CD4-positive, alpha-beta T cell treated with Interleukin-6 for 4 hours (primary cell): Measurements from ENCODE around the gene STARD8.
"Not testable (repeated sequence)": the region's sequence is repeated elsewhere in the genome, so short reads cannot be mapped to it uniquely, and the experiment has no call there.

Experiments used
- DNase-seq: peaks from one replicate; pipeline ENCODE4 v3.0.0-alpha.2; 2020; ENCODE audit warnings: mixed read lengths

Gene STARD8, protein sequence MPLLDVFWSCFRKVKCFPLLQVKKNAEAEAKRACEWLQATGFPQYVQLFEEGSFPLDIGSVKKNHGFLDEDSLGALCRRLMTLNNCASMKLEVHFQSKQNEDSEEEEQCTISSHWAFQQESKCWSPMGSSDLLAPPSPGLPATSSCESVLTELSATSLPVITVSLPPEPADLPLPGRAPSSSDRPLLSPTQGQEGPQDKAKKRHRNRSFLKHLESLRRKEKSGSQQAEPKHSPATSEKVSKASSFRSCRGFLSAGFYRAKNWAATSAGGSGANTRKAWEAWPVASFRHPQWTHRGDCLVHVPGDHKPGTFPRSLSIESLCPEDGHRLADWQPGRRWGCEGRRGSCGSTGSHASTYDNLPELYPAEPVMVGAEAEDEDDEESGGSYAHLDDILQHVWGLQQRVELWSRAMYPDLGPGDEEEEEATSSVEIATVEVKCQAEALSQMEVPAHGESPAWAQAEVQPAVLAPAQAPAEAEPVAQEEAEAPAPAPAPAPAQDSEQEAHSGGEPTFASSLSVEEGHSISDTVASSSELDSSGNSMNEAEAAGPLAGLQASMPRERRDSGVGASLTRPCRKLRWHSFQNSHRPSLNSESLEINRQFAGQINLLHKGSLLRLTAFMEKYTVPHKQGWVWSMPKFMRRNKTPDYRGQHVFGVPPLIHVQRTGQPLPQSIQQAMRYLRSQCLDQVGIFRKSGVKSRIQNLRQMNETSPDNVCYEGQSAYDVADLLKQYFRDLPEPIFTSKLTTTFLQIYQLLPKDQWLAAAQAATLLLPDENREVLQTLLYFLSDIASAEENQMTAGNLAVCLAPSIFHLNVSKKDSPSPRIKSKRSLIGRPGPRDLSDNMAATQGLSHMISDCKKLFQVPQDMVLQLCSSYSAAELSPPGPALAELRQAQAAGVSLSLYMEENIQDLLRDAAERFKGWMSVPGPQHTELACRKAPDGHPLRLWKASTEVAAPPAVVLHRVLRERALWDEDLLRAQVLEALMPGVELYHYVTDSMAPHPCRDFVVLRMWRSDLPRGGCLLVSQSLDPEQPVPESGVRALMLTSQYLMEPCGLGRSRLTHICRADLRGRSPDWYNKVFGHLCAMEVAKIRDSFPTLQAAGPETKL

DNA sequence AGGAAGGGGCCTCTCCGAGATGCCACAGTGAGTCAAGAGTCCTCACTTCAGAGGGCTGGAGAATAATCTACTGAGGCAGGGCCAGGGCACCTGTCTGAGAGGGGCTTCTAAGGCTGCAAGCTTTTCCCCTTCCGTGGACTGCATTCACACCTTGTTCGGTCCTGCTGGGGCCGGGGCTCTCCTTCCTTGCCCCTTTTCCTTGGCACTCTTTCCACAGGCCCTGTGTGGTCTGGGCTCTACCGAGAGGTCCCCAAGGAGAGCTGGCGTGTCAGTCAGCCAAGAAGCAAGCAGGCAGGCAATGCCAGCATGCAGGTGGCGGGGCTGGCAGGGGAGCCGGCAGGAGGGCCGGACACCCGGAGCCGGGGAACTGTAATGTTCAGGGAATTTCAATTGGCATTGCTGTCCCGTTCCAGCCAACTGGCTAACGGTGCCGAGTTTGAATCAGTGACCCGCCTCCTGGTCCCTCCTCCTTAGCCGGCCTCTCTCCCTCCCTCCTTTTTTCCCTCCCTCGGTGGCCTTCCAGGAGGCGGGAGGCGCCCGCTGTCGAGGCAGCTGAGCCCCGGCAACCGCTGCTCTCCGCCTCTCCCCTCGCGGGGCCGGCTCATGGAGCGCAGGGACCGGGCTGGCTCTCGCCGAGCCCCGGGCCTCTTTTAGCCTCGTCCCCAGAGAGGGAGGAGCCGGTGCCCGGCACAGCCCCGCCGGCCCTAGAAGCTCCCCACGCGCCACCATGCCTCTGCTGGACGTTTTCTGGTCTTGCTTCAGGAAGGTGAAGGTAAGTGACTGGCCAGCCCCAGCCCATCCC, at the start of gene STARD8:
TSS of gene STARD8 (plus strand) at position 511 of the 802 bp plus-strand sequence. CDS start at position 728, 217 bp downstream.
- no peak for DNase-seq

DNA sequence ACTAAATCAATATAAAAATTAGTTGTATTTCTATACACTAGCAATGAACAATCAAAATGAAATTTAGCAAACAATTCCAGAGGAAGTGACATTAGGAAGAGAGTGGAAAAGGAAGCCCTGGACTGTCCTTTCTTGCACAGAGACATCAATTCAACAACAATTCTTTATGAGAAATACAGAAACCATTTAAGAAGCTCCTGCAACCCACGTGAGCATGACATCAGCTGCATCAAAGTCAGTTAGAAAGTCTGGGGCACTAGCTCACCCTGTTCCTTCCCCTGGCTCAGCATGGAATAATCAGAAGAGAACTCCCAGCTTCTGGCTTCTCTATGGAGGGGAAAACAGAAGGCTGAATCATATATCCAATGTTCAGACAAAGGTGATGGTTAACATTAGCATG, 48.6 kb upstream of the STARD8 start:
- no peak for DNase-seq

DNA sequence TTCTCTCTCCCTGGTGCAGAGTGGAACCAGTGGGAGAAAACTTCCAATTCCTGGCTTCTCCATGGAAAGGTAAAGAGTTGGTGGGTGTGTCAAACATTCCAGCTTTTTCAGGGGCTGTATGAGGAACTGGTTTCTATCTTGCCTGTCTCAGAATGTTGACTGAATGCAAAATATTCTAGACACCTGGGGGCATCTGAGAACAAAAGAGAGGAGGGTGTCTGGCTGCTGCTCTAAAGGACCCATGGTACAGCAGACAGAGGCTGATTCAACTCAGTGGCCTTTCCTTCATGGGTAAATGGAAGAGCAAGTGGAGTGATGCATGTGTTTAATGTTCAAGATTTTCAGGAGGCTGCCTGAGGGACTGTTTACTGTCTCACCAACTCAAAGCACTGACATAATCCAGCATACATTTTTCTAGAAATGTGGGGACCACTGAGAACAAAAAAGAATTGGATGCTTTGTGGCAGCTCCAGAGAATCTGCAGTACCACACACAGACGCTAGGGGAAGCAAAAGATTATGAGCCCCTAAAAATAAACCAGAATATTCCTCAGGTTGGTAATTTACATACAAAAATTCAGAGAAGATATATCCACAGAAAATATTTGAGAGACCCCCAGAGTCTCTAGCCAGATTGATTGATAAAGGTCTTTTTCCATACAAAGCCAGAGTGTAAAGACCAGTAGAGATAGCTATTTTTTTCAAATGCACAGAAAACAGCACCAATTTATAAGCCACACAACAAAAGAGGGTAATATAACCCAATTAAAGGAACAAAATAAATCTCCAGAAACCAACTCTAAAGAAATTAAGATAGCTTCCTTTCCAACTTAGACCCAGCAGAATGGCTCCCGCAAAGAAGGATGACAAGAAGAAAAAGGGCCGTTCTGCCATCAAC, 48.0 kb upstream of the STARD8 start:
- no peak for DNase-seq

DNA sequence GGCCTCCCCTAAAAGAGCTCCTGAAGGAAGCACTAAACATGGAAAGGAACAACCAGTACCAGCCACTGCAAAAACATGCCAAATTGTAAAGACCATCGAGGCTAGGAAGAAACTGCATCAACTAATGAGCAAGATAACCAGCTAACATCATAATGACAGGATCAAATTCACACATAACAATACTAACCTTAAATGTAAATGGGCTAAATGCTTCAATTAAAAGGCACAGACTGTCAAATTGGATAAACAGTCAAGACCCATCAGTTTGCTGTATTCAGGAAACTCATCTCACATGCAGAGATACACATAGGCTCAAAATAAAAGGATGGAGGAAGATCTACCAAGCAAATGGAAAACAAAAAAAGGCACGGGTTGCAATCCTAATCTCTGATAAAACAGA, 43.2 kb upstream of the STARD8 start:
- DNase-seq, result not testable (repeated sequence)

DNA sequence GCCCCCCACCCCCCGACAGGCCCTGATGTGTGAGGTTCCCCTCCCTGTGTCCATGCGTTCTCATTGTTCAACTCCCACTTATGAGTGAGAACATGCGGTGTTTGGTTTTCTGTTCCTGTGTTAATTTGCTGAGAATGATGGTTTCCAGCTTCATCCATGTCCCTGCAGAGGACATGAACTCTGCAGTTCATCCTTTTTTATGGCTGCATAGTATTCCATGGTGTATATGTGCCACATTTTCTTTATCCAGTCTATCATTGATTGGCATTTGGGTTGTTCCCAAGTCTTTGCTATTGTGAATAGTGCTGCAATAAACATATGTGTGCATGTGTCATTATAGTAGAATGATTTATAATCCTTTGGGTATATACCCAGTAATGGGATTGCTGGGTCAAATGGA, 32.7 kb upstream of the STARD8 start:
- not testable (repeated sequence) for DNase-seq

DNA sequence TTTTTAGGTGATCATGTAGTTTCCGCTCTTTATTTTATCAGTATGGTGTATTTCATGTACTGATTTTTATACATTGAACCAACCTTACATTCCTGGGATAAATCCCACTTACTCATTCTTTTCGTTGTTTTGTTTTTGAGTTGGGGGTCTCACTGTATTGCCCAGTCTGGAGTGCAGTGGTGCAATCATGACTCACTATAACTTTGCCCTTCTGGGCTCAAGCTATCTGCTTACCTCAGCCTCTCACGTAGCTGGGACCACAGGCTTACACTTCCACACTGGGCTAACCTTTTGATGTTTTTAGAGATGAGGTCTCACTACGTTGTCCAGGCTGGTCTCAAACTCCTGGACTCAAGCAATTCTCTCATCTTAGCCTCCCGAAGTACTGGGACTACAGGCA, 19.5 kb upstream of the STARD8 start:
- no peak for DNase-seq

DNA sequence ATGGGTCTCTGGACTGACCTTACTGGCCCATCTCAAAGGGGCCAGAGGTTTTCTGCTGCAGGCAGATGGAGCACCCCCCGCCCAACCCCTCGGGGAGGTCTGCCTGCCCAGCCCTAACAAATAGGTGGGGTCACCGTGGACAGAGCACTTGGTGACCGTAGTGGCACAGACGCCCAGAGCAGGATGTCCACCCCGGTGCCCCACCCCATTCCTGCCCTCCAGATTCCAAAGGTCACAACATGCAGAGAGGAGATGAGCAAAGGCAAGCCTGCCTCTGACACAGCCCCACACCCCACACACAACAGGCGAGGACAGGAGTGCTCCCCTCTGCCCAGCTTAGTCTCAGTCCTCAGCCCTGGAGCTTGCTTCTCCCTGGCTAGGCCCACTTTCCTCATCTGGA, 17.5 kb upstream of the STARD8 start:
- DNase-seq, result not testable (repeated sequence)

DNA sequence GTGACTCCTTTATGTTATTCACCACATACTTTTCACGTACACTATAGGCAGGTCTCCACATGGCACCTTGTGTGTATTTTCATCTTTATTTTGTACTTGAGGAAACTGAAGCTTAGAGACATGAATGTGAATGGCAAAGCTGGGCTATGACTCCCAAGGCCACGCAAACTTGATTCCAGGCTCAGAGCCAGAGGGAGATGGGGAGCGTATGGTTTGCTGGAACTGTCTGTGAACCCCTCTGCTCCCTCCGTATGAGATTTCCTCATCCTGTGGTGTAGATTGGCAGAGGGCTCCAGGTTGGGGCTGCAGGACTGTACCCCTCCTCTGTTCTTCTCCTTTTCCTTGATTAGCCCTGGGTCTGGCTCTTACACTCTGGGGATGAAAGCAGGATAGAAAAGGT, 16.1 kb upstream of the STARD8 start:
- no peak for DNase-seq

DNA sequence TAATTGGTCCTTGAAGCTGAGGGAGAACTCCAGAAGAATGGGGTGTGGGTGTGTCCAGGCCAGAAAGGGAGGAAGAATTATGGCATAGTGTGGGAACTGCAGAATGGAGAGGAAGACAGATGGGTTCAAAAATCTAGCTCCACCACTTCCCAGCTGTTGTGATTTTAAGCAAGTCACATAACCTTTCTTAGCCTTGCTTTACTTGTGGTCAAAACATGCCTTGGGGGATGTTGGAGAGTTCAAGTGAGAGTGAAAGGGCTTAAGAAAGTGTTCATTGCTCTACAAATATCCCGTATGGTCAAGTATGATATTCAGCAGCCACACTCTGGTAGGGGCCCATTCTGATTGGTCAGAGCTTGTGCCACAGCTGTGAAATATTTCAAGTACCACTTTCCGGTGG, 15.0 kb upstream of the STARD8 start:
- no peak for DNase-seq

DNA sequence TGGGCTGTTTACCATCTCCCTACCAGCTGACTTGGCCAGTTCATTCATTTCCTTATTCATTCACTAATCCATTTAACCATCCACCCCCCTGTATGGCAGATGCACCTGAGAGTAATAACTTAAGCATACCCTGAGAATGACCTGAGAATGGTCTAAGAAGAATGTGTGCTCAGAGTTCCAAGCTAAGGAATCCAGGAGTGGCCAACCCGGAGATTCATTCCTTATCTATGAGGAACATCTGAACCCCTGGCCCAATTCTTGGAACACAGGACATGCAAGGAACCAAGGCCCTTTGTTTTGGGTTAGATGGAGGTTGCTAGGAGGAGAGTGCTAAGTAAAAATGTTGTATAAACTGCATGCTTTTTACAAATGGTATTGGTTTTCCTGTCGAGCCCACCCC, 13.5 kb upstream of the STARD8 start:
- DNase-seq, result no peak

DNA sequence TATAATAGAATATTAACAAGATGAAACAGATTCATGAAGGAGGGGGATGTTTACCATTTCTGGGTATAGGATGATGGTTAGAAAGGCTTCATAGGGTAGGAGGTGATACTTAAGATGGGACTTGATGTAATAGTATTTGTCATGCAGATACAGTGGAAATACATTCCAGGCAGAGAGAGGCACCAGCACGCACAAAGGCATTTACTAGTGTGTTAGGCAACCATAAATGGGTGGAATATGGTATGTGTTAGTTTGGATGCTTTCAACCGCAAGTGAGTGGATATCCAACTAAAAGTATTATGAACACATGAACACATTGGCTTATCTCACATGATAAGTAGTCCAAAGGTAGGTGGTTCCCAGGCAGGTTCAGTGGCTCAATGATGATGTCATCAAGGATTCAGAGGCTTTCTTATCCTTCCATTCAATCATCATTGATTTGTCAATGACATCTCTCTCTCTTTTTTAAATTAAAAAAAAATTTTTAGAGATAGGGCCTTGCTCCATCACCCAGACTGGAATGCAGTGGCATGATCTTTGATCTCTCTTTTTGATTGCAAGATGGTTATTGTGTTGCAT, 12.7 kb upstream of the STARD8 start:
- no peak for DNase-seq

DNA sequence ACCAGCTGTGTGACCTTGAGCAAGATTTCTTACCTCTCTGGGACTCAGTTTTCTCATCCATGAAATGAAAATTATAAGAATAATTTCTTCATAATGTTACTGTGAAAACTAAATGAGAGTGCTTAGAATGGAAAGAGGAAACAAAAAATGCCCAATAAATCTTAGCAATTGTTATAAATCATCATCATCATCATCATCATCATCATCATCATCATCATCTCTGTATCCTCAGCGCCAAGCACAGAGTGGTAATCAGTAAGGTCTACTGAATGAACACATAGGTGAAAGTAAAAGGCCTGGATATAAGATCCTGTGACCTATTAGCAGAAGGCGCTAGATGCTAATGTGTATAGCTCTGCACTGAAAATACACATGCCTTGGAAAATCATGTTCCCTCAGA, 6.8 kb upstream of the STARD8 start:
- no peak for DNase-seq

DNA sequence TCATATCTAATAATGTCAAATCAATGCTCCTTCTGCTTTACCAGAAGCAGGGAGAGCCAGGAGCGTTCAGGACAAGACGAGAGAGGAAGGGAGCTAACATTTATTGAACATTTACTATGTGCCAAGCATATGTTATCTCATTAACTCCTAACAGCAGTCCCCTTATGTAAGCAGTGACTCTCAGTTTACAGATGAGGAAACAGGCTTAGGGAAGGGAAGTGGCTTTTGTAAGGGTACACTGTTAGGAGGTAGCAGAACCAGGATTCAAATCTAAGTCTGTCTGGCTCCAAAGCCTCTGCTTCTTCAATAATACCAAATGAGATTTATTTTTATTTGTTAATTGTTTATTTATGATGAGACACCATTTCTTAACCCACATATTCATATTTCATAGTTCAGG, 2.6 kb upstream of the STARD8 start:
- DNase-seq, result no peak

DNA sequence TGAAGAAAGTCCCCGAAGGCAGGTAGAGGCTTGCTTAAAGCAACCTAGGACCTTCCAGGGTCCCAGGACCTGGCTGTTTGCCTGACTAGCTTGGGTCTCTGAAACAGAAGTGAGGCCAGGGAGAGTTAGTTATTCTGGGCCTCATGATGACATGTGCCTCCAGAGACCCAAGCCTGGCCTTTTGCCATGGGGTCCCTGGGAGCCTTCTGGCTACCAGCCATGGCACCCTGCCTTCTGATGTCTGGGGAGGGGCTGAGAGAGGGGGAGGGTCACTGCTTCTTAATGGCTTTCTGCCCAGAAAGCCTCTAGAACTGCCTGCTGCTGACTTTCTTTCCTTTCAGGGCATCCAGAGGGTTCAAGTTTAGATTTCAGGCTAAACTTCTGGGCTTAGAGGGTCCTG, 1.0 kb upstream of the STARD8 start:
- DNase-seq, result no peak

DNA sequence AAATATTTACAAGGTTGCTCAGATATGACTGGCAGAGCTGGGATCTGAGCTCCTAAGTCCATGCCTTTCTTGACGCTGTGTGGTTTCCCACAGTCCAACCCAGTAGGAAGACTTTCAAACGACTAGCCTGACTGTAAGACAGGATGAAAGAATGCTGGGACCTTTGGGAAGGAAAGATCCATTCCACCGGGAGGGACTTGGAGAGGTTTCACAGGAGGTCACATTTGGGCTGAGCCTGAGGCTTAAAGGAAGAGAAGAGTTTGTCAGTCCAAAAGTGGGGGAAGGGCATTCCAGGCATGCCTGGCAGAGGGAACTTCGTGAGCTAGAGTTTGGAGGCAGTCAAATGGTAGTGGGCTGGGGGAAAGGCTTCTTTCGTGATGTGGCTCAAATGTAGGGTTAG, 1.5 kb downstream of the STARD8 start:
- DNase-seq, result no peak

DNA sequence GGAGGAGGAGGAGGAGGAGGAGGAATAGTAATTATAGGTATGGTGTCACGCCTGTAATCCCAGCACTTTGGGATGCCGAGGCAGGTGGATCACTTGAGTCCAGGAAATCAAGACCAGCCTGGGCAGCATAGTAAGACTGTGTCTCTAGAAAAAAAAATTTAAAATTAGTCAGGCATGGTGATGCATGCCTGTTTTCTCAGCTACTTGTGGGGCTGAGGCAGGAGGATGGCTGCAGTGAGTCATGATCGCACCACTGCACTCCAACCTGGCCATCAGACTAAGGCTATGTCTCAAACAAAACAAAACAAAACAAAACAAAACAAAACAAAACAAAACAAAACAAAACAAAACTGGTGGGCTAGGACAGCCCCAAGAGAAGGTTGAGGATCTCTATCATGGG, 3.0 kb downstream of the STARD8 start:
- no peak for DNase-seq

DNA sequence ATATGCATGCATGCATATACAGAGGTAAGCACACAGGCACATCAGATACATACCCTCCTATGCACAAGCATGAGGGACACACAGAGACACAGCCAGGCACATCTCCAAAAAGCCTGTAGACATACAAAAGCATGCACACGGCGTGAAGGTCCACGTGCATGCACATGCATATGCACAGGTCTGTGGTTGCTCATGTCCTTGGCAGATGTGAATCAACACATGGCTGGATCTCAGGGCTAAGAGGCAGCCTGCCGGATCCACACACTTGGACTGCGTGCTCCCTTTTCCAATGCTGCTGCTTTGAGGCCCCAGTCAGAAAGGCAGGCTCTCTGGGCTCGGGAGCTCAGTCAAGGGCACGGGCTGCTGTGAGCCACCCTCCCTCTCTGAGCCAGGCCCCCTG, 3.6 kb downstream of the STARD8 start:
- no peak for DNase-seq

DNA sequence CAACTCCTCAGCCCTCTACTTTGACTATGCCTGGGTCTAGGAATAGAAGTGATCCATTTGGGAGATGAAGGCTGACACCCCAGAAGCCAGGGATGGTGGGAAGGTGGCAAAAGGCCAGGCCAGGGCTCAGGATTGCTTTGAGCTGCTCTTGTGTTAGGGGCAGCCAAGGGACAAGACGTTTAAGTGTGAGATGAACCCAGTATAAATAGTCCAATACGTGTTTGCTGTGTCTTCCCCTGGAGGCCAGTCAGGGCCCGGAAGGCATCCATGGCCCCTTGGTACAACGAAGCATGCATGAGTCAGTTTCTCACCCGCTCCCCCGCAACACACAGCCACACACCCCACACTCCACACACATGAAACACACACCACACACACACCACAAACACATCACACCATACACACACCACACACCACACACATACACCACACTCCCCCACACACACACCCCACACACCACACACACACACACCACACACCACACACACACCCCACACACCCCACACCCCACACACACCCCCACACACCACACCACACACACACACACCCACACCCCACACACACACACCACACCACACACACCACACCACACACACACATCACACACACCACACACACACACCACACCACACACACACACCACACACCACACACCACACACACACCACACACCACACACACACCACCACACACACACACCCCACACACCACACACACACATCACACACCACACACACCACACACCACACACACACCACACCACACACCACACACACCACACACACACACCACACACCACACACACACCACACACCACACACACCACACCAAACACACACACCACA, 5.1 kb downstream of the STARD8 start:
- no peak for DNase-seq

DNA sequence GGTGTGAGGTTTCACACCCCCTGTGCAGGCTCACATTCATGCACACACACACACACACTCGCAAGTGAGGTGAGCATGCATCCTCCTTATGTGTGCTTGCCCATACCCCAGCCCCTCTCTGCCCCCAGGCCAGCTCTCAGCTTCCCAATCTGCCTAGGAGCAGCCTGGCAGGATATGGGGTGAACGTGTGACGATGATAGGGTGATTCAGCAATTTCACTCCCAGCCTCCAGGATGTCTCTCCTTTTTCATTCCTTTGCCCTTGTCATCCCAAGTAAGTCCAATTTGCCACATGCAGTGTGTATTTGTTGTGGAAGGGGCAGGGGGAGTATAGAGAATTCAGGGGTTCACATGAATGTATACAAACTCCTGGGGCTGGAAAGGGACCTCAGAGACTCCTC, 7.2 kb downstream of the STARD8 start:
- no peak for DNase-seq

DNA sequence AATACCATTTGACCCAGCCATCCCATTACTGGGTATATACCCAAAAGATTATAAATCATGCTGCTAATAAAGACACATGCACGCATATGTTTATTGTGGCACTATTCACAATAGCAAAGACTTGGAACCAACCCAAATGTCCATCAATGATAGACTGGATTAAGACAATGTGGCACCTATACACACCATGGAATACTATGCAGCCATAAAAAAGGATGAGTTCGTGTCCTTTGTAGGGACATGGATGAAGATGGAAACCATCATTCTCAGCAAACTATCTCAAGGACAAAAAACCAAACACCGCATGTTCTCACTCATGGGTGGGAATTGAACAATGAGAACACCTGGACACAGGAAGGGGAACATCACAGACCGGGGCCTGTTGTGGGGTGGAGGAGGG, 9.0 kb downstream of the STARD8 start:
- not testable (repeated sequence) for DNase-seq
